ENCODE data around the gene NCBP3. TPM values are rescaled to one million over a fixed set of nuclear protein-coding genes. Genes with fewer than 3 reads are reported as not detected.
A peak's percentile ranks its signal among the peaks of the same experiment; 100 is the strongest.

Gene NCBP3
- total and polyA plus RNA-seq, 9 of the 15 experiments (the other 6 are each of a cell fraction or from before 2014, with no cell fraction given): 3.1 to 25.5 (median 20.5) TPM

GRCh38 chr17:3848229-3848835 lies 2.3 kb upstream of the NCBP3 start:
- peaks cover 2 to 5% of the 10 kb centered on the region in 2 experiments; a peak in 2 of 5 replicates for H3K27me3 ChIP-seq (ENCODE audit: control insufficient read depth in 2 of 2, insufficient read depth in 2 of 2, low read length in 2 of 2)
- no peak overlapping the region for H3K9ac ChIP-seq (ENCODE audit: insufficient read depth in 1 of 2, low read depth in 2 of 2, low read length in 2 of 2)
- intact Hi-C loops (cut with micrococcal nuclease) (loop anchor here (10.0 kb wide), 3 partner anchors 56 to 226 kb away; no protein-coding TSS in a partner anchor), in situ Hi-C loops (cut with MboI) (no loop called here)
- ATAC-seq (no peak), FAIRE-seq (no peak), DNase-seq (ENCODE audit: extremely low read depth in 1 of 4, low spot score in 3 of 4) (no peak)
- no peaks in the 10 kb centered on the region for H4K20me1 ChIP-seq (replicated peaks; ENCODE audit: control insufficient read depth, insufficient read depth, low read length)
- POLR2A ChIA-PET: no interaction called here
- no TSS peak for BruUV-seq (replicated peaks)
- CTCF ChIA-PET (ENCODE audit: low intra/inter-chr PET ratio): no interaction called here
- peaks cover 14% of the 10 kb centered on the region; the same call in 2 of the 3 replicates for H3K36me3 ChIP-seq (ENCODE audit: control insufficient read depth, insufficient read depth, low read length)
- whole genome bisulfite sequencing (ENCODE audit: insufficient coverage, low coverage, missing lambda C conversion rate): 49% methylated on average over 9 of the region's 9 CpGs
- no peak overlapping the region for H3K4me3 ChIP-seq
- H2AFZ ChIP-seq (ENCODE audit: low read depth, low read length): 0 out of 2 replicates have a peak overlapping the region, but pooled peaks have one; percentile 16
- H3K4me2 ChIP-seq (ENCODE audit: insufficient read depth, low read length): no peak overlapping the region
- TF ChIP-seq E4F1 (CRISPR knock-in tag; IDR thresholded peaks at IDR 0.05; ENCODE audit: borderline replicate concordance) (no peak), MEF2D (tag; conservative IDR thresholded peaks at IDR 0.05; ENCODE audit: low read depth) (no peak), KDM2B (CRISPR knock-in tag; IDR thresholded peaks at IDR 0.05) (no peak), HLTF (IDR thresholded peaks at IDR 0.05) (no peak), CREB5 (CRISPR knock-in tag; IDR thresholded peaks at IDR 0.05) (no peak), ZNF766 (CRISPR knock-in tag; conservative IDR thresholded peaks at IDR 0.05) (no peak), ZNF583 (CRISPR knock-in tag; IDR thresholded peaks at IDR 0.05) (no peak), COPS2 (conservative IDR thresholded peaks at IDR 0.05) (no peak)
- H3K79me2 ChIP-seq (ENCODE audit: control insufficient read depth, insufficient read depth, low read length): peaks cover 27% of the 10 kb centered on the region
- H3K4me1 ChIP-seq (replicated peaks in 1 of 2; ENCODE audit: control insufficient read depth in 2 of 2, insufficient read depth in 2 of 2, low read length in 2 of 2): peaks cover 2 to 13% of the 10 kb centered on the region in 2 experiments; a peak in 4 of 5 replicates
- no peaks in the 10 kb centered on the region for H3K9me3 ChIP-seq (replicated peaks; ENCODE audit: control insufficient read depth, insufficient read depth, low read depth, low read length)
- H3K9me1 ChIP-seq (ENCODE audit: control insufficient read depth, insufficient read depth, low read length): no peaks in the 10 kb centered on the region
- no peak overlapping the region for H3K27ac ChIP-seq (ENCODE audit: extremely low read depth, low read depth, low read length)
